Measurements from ENCODE around the gene RNF220. TPM values are rescaled to one million over a fixed set of nuclear protein-coding genes. Genes with fewer than 3 reads are reported as not detected.

The RNF220 gene
- total RNA-seq, 1 donor from 2014 or later, result 72.5 TPM

DNA sequence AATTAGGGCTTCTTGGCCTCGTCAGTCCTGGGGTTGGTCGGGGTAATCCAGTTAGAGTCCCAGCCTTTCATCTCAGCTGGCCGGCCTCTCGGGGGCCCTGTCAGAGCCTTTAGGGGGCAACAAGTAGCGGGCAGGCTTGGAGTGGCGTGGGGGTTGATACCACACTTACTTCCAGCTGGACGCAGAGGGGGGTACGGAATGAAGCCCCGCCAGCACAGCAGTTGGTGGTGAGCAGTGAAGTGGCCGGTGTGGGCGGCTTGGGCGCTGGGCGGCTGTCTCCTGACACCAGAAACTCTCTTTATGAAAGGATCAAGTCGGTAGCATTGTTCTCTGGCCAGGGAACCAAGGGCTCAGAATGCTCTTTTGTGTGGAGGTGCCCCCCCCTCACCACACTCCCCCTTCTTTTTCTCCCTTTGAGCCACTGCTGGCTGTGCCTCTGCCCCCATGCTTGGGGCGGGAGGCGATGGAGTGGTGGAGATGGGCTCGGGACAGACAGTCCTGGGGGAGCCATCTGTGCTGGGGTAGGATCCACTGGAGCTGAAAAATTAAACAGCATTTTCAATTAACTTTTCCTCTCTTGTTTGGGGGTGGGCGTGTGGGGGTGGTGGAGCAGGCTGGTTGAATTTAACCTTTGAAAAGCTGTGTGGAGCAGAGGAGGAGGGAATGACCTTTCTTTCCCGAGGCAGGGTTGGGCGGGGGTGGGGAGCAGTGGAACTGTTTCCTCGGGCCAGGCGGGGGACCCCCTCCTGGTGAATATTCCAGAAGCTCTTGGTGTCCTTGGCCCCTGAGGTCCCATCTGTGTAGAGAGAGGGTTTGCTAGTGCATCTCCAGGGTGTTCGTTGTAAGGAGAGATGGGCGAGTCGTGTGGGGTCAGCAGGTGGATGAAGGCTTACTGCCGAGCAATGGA, 102.7 kb downstream of the RNF220 start:
- intact Hi-C loops (cut with DNase I), result no loop called here
- no peak overlapping the region for H3K4me3 ChIP-seq

DNA sequence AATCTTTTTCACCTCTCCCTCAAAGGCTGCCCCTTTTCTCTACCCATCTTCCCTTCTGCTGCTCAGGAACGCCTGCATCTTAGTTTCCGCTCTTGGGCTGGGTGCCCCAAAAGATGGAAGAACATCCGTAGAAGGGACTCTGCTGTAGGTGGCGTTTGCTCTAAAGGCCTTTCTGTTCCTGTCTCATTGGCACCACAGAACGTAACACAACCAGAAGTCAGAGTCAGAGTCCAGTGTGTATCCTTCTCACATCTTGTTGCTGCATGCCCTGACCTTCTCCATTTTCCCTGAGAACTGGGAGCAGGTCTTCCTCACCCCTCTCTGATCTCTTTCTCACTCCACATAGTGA, 103.3 kb downstream of the RNF220 start:
- Histone ChIP-seq H3K9me3 (no peaks in the 10 kb centered on the region), H3K27me3 (ENCODE audit: low read depth) (peaks cover 9% of the 10 kb centered on the region), H3K27ac (no peak overlapping the region), H3K4me3 (no peak overlapping the region), H3K36me3 (no peaks in the 10 kb centered on the region), H3K4me1 (no peaks in the 10 kb centered on the region)
- no peak for ATAC-seq
- intact Hi-C loops (cut with DNase I), result no loop called here
- TF ChIP-seq, protein P1, sequence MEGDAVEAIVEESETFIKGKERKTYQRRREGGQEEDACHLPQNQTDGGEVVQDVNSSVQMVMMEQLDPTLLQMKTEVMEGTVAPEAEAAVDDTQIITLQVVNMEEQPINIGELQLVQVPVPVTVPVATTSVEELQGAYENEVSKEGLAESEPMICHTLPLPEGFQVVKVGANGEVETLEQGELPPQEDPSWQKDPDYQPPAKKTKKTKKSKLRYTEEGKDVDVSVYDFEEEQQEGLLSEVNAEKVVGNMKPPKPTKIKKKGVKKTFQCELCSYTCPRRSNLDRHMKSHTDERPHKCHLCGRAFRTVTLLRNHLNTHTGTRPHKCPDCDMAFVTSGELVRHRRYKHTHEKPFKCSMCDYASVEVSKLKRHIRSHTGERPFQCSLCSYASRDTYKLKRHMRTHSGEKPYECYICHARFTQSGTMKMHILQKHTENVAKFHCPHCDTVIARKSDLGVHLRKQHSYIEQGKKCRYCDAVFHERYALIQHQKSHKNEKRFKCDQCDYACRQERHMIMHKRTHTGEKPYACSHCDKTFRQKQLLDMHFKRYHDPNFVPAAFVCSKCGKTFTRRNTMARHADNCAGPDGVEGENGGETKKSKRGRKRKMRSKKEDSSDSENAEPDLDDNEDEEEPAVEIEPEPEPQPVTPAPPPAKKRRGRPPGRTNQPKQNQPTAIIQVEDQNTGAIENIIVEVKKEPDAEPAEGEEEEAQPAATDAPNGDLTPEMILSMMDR (IDR thresholded peaks at IDR 0.05), result no peak
- no peak for DNase-seq

More for the DNA sequence above, 102.7 kb downstream of the RNF220 start:
- ATAC-seq (no peak), DNase-seq (no peak)
- Histone ChIP-seq H3K36me3 (no peaks in the 10 kb centered on the region), H3K27ac (no peak overlapping the region), H3K4me1 (no peaks in the 10 kb centered on the region), H3K27me3 (ENCODE audit: low read depth) (peaks cover 9% of the 10 kb centered on the region), H3K9me3 (no peaks in the 10 kb centered on the region)
- TF ChIP-seq, protein P1 (IDR thresholded peaks at IDR 0.05), result no peak

DNA sequence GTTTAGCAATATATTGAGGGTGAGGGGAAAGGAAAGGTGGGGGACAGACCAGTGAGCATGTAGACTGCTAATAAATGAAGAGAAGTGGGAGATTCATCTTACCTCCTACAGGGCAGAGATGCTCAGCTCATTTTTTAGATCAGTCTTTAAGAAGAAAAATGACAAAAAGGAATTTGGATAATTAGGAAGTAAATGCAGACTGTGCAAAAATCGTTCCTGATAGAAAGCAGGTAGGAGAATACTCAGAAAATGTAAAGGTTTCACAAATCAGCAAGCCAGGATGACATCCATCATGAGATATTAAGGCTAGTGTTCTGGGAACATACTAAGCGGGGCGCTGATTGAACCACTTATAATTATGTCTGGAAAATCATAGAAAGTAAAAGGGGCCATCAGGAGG, 106.3 kb downstream of the RNF220 start:
- TF ChIP-seq, protein P1 (IDR thresholded peaks at IDR 0.05), result no peak

DNA sequence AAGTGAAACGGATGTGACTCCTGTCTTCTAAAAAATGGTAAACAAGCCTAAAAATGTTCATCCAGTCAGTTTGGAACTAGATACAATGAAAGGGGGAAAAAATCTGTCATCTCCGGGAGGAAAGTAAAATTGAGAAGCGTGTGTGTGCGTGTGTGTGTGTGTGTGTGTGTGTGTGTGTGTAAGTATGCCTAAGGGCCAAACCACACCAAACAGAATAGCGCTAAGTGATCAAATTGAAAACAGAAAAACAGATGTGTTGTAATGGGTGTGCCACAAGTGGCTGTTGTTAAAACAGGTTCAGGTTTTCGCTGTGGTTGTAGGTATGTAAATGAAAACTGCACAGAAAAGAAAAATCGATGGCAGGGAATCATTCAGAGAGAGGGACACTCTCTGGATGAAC, 106.7 kb downstream of the RNF220 start:
- no peak for DNase-seq
- ATAC-seq, result no peak
- intact Hi-C loops (cut with DNase I), result no loop called here
- H3K36me3 ChIP-seq, result no peaks in the 10 kb centered on the region
- H3K27me3 ChIP-seq (ENCODE audit: low read depth), result peaks cover 10% of the 10 kb centered on the region
- no peak overlapping the region for H3K27ac ChIP-seq
- TF ChIP-seq, protein P1 (IDR thresholded peaks at IDR 0.05), result no peak
- H3K4me3 ChIP-seq, result no peak overlapping the region
- H3K4me1 ChIP-seq, result no peaks in the 10 kb centered on the region
- H3K9me3 ChIP-seq, result no peaks in the 10 kb centered on the region

More for the DNA sequence above, 106.3 kb downstream of the RNF220 start:
- intact Hi-C loops (cut with DNase I), result no loop called here
- no peaks in the 10 kb centered on the region for H3K36me3 ChIP-seq
- H3K4me1 ChIP-seq, result no peaks in the 10 kb centered on the region
- peaks cover 9% of the 10 kb centered on the region for H3K27me3 ChIP-seq (ENCODE audit: low read depth)
- H3K9me3 ChIP-seq, result no peaks in the 10 kb centered on the region
- H3K27ac ChIP-seq, result no peak overlapping the region
- no peak overlapping the region for H3K4me3 ChIP-seq
- DNase-seq (no peak), ATAC-seq (no peak)

DNA sequence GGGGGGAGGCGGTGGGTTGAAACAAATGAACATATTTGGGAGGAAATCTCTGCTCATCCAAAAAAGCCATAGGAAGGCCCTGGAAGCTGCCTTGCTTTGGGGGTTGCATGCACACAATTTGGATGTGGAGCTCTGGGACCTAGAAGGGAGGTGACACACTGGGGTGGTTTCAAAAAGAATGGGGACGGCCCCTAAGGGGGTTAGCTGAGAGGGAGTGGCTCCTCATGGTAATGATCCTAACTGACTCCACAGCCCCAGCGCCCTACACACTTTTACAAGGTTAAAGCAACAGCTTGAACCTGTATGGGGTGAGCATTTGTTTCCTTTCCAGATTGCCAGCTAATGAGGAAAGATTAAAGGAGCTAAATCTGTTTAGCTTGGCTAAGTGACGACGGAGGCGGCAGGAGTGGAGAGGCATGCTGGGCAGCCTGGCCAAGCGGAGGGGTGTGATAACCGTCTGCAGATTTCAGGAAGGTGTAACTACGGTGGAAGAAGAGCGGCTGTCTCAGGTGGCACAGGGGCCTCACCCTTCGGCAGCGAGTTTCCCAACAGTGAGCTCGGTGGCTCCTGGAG, 107.3 kb downstream of the RNF220 start:
- intact Hi-C loops (cut with DNase I), result no loop called here
- ATAC-seq (no peak), DNase-seq (no peak)
- Histone ChIP-seq H3K9me3 (no peaks in the 10 kb centered on the region), H3K27me3 (ENCODE audit: low read depth) (peaks cover 15% of the 10 kb centered on the region), H3K27ac (no peak overlapping the region), H3K4me1 (no peaks in the 10 kb centered on the region), H3K36me3 (no peaks in the 10 kb centered on the region), H3K4me3 (no peak overlapping the region)
- TF ChIP-seq, protein P1 (IDR thresholded peaks at IDR 0.05), result no peak

Measured in lower lobe of right lung (tissue), 2 donors.